ENCODE data around the gene ANXA8. TPM values are rescaled to one million over a fixed set of nuclear protein-coding genes. Genes with fewer than 3 reads are reported as not detected.

The ANXA8 gene
- total RNA-seq, 1 donor from 2014 or later, result 0.52 TPM

- DNase-seq (ENCODE audit: low spot score), result no peak
Measured at GRCh38 chr10:47447705-47448104, 36.2 kb downstream of the ANXA8 start.

GRCh38 chr10:47447209-47447608 is 36.7 kb downstream of the ANXA8 start:
- DNase-seq (ENCODE audit: low spot score), result no peak

GRCh38 chr10:47445720-47446119 is 38.2 kb downstream of the ANXA8 start:
- DNase-seq (ENCODE audit: low spot score), result no peak

- no peak for DNase-seq (ENCODE audit: low spot score)
Measured at GRCh38 chr10:47444047-47444446, 39.9 kb downstream of the ANXA8 start.

- no peak for DNase-seq (ENCODE audit: low spot score)
Measured at GRCh38 chr10:47443145-47443544, 40.8 kb downstream of the ANXA8 start.

GRCh38 chr10:47442351-47442750 is 41.6 kb downstream of the ANXA8 start:
- no peak for DNase-seq (ENCODE audit: low spot score)

GRCh38 chr10:47441938-47442337 is 42.0 kb downstream of the ANXA8 start:
- no peak for DNase-seq (ENCODE audit: low spot score)

GRCh38 chr10:47440207-47440606 is 43.7 kb downstream of the ANXA8 start:
- DNase-seq (ENCODE audit: low spot score), result no peak

GRCh38 chr10:47438857-47439474 is 44.9 kb downstream of the ANXA8 start:
- peak; percentile 75 for DNase-seq (ENCODE audit: low spot score)

GRCh38 chr10:47435081-47435480 is 48.8 kb downstream of the ANXA8 start:
- DNase-seq (ENCODE audit: low spot score), result no peak

GRCh38 chr10:47425813-47426419 is 58.0 kb downstream of the ANXA8 start:
- no peak for DNase-seq (ENCODE audit: low spot score)

- DNase-seq (ENCODE audit: low spot score), result no peak
Measured at GRCh38 chr10:47424231-47424630, 59.7 kb downstream of the ANXA8 start.

- DNase-seq (ENCODE audit: low spot score), result no peak
Measured at GRCh38 chr10:47423476-47423875, 60.4 kb downstream of the ANXA8 start.

- no peak for DNase-seq (ENCODE audit: low spot score)
Measured at GRCh38 chr10:47421057-47421952, 62.6 kb downstream of the ANXA8 start.

- no peak for DNase-seq (ENCODE audit: low spot score)
Measured at GRCh38 chr10:47420305-47421056, 63.4 kb downstream of the ANXA8 start.

GRCh38 chr10:47419421-47419820 is 64.5 kb downstream of the ANXA8 start:
- DNase-seq (ENCODE audit: low spot score), result no peak

- no peak for DNase-seq (ENCODE audit: low spot score)
Measured at GRCh38 chr10:47418966-47419365, 64.9 kb downstream of the ANXA8 start.

- DNase-seq (ENCODE audit: low spot score), result no peak
Measured at GRCh38 chr10:47418321-47418720, 65.6 kb downstream of the ANXA8 start.

Data from mucosa of gallbladder (tissue), 1 donor.